ENCODE measurements around the gene LRFN2.

The LRFN2 gene

GRCh38 chr6:40378725-40379074 lies 208.5 kb downstream of the LRFN2 start:
- DNase-seq (ENCODE audit: low read depth in 2 of 2), result no peak

- no peak for DNase-seq (ENCODE audit: low read depth in 2 of 2)
Observed at GRCh38 chr6:40378071-40378724, 209.0 kb downstream of the LRFN2 start.

GRCh38 chr6:40377173-40377806 lies 209.9 kb downstream of the LRFN2 start:
- DNase-seq (ENCODE audit: low read depth in 2 of 2), result no peak

GRCh38 chr6:40376113-40376650 lies 211.0 kb downstream of the LRFN2 start:
- DNase-seq (ENCODE audit: low read depth in 2 of 2), result no peak

GRCh38 chr6:40373267-40373666 lies 213.9 kb downstream of the LRFN2 start:
- DNase-seq (ENCODE audit: low read depth in 2 of 2), result no peak

GRCh38 chr6:40371621-40372020 lies 215.5 kb downstream of the LRFN2 start:
- no peak for DNase-seq (ENCODE audit: low read depth in 2 of 2)

- DNase-seq (ENCODE audit: low read depth in 2 of 2), result no peak
Observed at GRCh38 chr6:40371095-40371494, 216.1 kb downstream of the LRFN2 start.

GRCh38 chr6:40369891-40370290 lies 217.3 kb downstream of the LRFN2 start:
- no peak for DNase-seq (ENCODE audit: low read depth in 2 of 2)

- no peak for DNase-seq (ENCODE audit: low read depth in 2 of 2)
Observed at GRCh38 chr6:40369042-40369441, 218.1 kb downstream of the LRFN2 start.

GRCh38 chr6:40362859-40363258 lies 224.3 kb downstream of the LRFN2 start:
- DNase-seq (ENCODE audit: low read depth in 2 of 2), result no peak

GRCh38 chr6:40359808-40360207 lies 227.4 kb downstream of the LRFN2 start:
- DNase-seq (ENCODE audit: low read depth in 2 of 2), result no peak

- DNase-seq (ENCODE audit: low read depth in 2 of 2), result no peak
Observed at GRCh38 chr6:40358473-40359460, 228.4 kb downstream of the LRFN2 start.

GRCh38 chr6:40356242-40356910 lies 230.8 kb downstream of the LRFN2 start:
- no peak for DNase-seq (ENCODE audit: low read depth in 2 of 2)

GRCh38 chr6:40355532-40355931 lies 231.6 kb downstream of the LRFN2 start:
- DNase-seq (ENCODE audit: low read depth in 2 of 2), result no peak

GRCh38 chr6:40355066-40355465 lies 232.1 kb downstream of the LRFN2 start:
- no peak for DNase-seq (ENCODE audit: low read depth in 2 of 2)

- no peak for DNase-seq (ENCODE audit: low read depth in 2 of 2)
Observed at GRCh38 chr6:40353967-40354452, 233.2 kb downstream of the LRFN2 start.

- no peak for DNase-seq (ENCODE audit: low read depth in 2 of 2)
Observed at GRCh38 chr6:40353197-40353966, 233.8 kb downstream of the LRFN2 start.

GRCh38 chr6:40352527-40353170 lies 234.5 kb downstream of the LRFN2 start:
- no peak for DNase-seq (ENCODE audit: low read depth in 2 of 2)

GRCh38 chr6:40352006-40352405 lies 235.2 kb downstream of the LRFN2 start:
- DNase-seq (ENCODE audit: low read depth in 2 of 2), result no peak

- no peak for DNase-seq (ENCODE audit: low read depth in 2 of 2)
Observed at GRCh38 chr6:40350747-40351217, 236.4 kb downstream of the LRFN2 start.
